GM04504 (cell line): ENCODE measurements around the gene MSANTD2.
"Not testable (repeated sequence)": the region's sequence is repeated elsewhere in the genome, so short reads cannot be mapped to it uniquely, and the experiment has no call there.

ENCODE experiments used
- DNase-seq: peaks from one replicate; pipeline ENCODE4 v3.0.0-alpha.2; 2012; ENCODE audit warnings: low read depth

Gene MSANTD2

GRCh38 chr11:124770959-124771358 is 29.2 kb downstream of the MSANTD2 start:
- DNase-seq, result not testable (repeated sequence)

GRCh38 chr11:124769806-124770774 is 30.1 kb downstream of the MSANTD2 start:
- no peak for DNase-seq

GRCh38 chr11:124768914-124769313 is 31.3 kb downstream of the MSANTD2 start:
- DNase-seq, result no peak

- DNase-seq, result no peak
Observed at GRCh38 chr11:124766156-124766555, 34.0 kb downstream of the MSANTD2 start.

GRCh38 chr11:124763156-124763947 is 36.9 kb downstream of the MSANTD2 start:
- no peak for DNase-seq

GRCh38 chr11:124762624-124763155 is 37.5 kb downstream of the MSANTD2 start:
- no peak for DNase-seq

GRCh38 chr11:124762105-124762623 is 38.0 kb downstream of the MSANTD2 start, which contains the start of gene ESAM:
Gene ESAM, minus strand, starts transcription at chr11:124762290. Its CDS starts 136 bp downstream, at chr11:124762154.
- DNase-seq, result no peak

- DNase-seq, result no peak
Observed at GRCh38 chr11:124761301-124762104, 38.7 kb downstream of the MSANTD2 start.

DNA sequence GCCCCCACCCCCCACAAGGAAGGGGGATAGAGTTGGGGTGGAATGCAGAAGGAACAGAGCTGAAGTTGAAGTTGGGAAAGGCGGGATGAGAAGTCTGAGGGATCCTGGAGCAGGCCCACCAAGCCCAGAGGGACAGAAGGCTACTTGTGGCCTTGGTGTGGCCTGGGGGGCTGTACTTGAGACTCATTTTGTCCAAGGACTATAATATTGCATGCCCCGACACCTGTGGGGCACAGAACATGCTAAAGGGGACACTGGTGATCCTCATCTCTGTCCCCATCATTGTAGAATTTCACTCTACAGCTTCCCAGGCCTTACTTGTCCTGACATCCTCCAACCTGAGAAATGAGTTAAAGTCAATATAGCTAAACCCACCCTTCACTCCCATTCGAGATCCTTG is 39.4 kb downstream of the MSANTD2 start:
- DNase-seq, result no peak

DNA sequence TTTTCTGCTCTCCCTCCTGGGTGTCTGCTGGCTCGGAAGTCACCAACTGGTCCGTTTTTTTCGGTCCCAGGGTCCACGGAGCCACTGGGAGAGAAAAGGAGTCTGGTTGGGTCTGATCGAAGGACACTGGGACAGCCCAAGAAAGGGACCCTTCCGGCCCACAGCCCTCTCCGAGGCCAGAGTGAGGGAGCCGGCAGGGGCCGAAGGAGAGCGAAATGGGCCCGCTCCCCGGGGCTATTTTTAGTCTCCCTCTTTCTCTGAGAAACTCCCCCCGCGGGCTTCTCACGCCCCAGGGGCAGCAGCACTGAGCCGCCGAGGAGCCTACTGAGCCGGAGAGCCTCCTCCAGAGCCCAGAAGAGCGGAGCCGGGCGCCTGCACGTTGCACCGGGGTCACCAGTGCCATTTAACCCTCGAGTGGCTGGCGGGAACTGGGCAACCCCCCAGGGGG is 40.0 kb downstream of the MSANTD2 start:
- no peak for DNase-seq

DNA sequence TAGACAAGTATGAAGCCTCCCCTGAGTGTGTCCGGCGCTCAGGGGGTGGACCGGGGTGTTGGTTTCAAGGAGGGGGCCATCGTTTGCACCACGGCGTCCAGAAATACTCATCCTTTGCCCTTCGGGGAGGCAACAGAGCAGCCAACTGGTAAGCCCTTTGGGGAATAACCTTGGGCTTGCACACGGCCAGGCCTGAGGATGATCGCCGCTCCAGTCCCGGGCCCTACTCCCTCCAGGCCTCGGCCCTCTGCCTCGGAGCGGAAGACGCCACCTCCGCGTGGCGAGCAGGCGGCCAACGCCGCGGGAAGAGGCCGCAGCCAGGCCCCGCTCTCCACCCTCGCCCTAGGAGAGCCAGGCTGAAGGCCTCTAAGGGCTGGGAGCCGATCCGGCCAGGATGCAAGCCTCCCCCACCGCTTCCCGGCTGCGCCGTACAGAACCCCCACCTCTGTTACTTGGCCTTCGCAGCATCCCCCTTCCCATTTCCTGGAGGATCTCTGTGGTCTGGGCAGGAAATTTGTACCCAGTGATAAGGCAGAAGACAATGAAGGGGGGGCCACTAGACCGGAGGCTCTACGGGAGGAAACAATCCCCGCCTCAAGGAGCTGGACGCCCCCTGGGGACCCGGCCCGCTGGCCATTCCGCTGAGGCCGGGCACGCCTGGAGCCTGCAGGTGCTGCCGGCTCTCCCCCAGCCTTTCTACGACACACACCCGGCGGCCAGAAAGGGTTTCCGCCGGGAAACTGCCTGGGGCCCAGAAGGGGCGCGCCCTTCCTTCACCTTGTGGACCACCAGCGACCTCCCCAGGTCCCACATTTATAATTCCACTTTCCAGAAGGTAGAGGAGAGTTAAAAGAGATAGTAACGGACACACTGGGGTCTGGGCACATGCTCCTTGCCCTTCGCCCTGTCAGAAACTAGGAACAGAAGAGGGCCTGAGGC is 40.7 kb downstream of the MSANTD2 start:
- DNase-seq, result no peak

GRCh38 chr11:124758355-124759265 is 41.6 kb downstream of the MSANTD2 start:
- DNase-seq, result no peak

DNA sequence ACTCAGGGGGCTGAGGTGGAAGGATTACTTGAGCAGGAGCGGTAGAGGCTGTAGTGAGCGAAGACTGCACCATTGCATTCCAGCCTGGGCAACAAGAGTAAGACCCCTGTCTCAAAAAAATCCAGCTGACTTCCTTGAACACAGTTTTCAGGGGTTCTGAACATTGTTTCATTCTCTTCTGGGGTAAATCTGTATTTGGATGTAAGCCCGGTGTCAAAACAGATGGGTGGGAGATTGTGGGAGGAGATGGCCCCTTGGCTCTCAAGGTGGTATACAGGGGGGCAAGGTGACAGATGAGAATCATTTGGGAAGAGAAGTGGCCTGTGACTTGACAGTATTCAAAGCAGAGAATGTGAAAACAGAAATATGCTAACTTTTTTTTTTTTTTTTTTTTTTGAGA is 42.9 kb downstream of the MSANTD2 start:
- no peak for DNase-seq

DNA sequence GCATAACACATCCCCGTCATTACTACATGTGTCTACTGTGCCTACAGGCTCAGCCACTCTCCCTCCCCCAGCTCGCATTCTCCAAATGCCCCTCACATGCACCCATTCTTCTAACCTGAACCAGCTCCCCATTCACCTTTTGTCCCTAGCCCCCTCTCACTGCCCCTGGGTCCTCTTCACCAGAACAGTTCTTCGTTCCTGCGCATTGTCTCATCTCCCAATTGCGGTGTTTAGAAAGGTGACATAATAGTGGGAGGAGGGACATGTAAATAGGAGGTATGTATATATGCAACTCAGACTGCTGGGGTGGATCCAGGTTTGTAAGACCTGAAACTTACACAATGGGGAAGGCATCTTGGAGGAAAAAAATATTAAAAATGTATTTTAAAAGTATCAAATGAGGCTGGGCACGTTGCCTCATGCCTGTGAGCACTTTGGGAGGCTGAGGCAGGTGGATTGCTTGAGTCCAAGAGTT is 43.4 kb downstream of the MSANTD2 start:
- DNase-seq, result no peak

DNA sequence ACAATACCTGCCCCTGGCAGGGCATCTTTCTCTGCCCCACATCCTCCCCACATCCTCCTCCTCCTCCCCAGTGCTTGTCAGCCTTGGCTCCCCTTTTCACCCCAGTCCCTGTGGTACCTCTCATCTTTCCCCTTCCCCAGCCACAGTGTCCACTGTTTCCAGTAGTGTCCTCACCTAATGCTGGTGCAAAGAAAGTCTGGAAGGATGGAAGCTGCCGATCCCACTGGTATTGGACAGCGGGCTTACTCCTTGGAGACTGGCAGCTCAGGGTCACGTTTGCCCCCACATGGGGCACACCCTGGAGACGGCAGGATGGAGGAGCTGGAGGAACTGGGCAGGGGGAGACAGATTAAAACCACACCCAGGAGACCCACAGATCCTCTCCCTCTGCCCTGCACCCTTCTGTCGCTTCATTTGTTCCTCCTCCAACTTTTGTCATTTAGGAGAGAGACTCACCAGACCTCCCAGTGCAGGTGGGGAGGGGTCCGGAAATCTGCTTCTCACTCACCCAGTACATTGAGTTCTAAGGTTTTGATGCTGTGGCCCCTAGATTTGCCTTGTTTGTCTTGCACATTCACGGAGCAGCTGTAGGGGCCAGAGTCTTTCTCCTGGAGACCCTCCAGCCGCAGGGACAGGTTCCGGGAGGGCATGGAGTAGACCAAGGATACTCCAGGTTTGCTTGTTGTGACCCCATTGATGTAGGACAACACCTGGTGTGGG is 44.0 kb downstream of the MSANTD2 start:
- no peak for DNase-seq

DNA sequence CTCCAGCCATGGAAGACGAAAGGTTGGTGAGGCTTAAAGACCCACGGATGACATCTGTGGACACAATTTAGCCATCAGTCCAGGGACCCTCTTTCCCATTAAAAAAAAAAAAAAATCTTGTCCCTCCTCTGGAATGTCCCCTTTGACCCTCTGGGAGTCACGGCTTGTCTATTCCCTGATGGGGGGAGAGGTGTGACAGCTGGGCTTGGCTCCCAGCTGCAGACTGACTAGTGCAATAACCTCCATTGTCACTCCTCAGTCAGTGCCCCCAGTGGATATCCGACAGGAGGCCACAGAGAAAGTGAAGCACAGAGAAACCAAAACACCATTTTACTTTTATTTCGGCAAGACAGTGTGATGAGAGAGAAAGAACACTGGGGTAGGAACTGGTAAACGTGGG is 45.5 kb downstream of the MSANTD2 start:
- no peak for DNase-seq

- DNase-seq, result no peak
Observed at GRCh38 chr11:124754309-124754708, 45.9 kb downstream of the MSANTD2 start.

GRCh38 chr11:124753624-124754023 is 46.6 kb downstream of the MSANTD2 start:
- DNase-seq, result no peak
